Measurements from ENCODE around the gene ASPA. TPM values are rescaled to one million over a fixed set of nuclear protein-coding genes. Genes with fewer than 3 reads are reported as not detected.

The ASPA gene
- total and polyA plus RNA-seq, 2 of the 13 experiments (the other 11 are each of a cell fraction or from before 2014, with no cell fraction given), result not detected

- TF ChIP-seq MNT (IDR thresholded peaks at IDR 0.05) (peak; percentile 31; the same call in 1 of the 2 replicates), ZNF782 (CRISPR knock-in tag; IDR thresholded peaks at IDR 0.05; ENCODE audit: borderline replicate concordance) (peak; percentile 36; the same call in 1 of the 2 replicates), HNF4A (CRISPR knock-in tag; IDR thresholded peaks at IDR 0.05) (no peak), ZNF441 (CRISPR knock-in tag; IDR thresholded peaks at IDR 0.05; ENCODE audit: borderline replicate concordance) (no peak), SETDB1 (CRISPR knock-in tag; IDR thresholded peaks at IDR 0.05; ENCODE audit: borderline replicate concordance) (no peak), KDM5B (CRISPR knock-in tag; IDR thresholded peaks at IDR 0.05; ENCODE audit: borderline replicate concordance) (0 out of 2 replicates have a peak, but pooled peaks have one; percentile 54), ZNF543 (CRISPR knock-in tag; IDR thresholded peaks at IDR 0.05) (no peak), ZNF282 (IDR thresholded peaks at IDR 0.05; ENCODE audit: partially characterized antibody) (no peak)
- TF ChIP-seq, protein P1, sequence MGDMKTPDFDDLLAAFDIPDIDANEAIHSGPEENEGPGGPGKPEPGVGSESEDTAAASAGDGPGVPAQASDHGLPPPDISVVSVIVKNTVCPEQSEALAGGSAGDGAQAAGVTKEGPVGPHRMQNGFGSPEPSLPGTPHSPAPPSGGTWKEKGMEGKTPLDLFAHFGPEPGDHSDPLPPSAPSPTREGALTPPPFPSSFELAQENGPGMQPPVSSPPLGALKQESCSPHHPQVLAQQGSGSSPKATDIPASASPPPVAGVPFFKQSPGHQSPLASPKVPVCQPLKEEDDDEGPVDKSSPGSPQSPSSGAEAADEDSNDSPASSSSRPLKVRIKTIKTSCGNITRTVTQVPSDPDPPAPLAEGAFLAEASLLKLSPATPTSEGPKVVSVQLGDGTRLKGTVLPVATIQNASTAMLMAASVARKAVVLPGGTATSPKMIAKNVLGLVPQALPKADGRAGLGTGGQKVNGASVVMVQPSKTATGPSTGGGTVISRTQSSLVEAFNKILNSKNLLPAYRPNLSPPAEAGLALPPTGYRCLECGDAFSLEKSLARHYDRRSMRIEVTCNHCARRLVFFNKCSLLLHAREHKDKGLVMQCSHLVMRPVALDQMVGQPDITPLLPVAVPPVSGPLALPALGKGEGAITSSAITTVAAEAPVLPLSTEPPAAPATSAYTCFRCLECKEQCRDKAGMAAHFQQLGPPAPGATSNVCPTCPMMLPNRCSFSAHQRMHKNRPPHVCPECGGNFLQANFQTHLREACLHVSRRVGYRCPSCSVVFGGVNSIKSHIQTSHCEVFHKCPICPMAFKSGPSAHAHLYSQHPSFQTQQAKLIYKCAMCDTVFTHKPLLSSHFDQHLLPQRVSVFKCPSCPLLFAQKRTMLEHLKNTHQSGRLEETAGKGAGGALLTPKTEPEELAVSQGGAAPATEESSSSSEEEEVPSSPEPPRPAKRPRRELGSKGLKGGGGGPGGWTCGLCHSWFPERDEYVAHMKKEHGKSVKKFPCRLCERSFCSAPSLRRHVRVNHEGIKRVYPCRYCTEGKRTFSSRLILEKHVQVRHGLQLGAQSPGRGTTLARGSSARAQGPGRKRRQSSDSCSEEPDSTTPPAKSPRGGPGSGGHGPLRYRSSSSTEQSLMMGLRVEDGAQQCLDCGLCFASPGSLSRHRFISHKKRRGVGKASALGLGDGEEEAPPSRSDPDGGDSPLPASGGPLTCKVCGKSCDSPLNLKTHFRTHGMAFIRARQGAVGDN (CRISPR knock-in tag; IDR thresholded peaks at IDR 0.05), result peak; percentile 36; the same call in 1 of the 2 replicates
- TF ChIP-seq, protein P2, sequence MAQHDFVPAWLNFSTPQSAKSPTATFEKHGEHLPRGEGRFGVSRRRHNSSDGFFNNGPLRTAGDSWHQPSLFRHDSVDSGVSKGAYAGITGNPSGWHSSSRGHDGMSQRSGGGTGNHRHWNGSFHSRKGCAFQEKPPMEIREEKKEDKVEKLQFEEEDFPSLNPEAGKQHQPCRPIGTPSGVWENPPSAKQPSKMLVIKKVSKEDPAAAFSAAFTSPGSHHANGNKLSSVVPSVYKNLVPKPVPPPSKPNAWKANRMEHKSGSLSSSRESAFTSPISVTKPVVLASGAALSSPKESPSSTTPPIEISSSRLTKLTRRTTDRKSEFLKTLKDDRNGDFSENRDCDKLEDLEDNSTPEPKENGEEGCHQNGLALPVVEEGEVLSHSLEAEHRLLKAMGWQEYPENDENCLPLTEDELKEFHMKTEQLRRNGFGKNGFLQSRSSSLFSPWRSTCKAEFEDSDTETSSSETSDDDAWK (CRISPR knock-in tag; IDR thresholded peaks at IDR 0.05), result no peak
Observed at GRCh38 chr17:3542410-3543088, 66.8 kb downstream of the ASPA start (continued).
